Tongue (tissue), 2 donors: Measurements from ENCODE around the gene FOXP1. TPM values are rescaled to one million over a fixed set of nuclear protein-coding genes. Genes with fewer than 3 reads are reported as not detected.
"Not testable (repeated sequence)": the region's sequence is repeated elsewhere in the genome, so short reads cannot be mapped to it uniquely, and the experiment has no call there.

ENCODE experiments used
- DNase-seq: peaks from one replicate; pipeline ENCODE4 v3.0.0-alpha.2; 2015
- total RNA-seq: library from RNA; depleted of rRNA; stranded (reverse); fragments of >200 nt; gene quantifications from one replicate; pipeline ENCODE4 v1.2.3, GENCODE V29; 2014

The FOXP1 gene
- total RNA-seq, 1 donor from 2014 or later: 66.4 TPM

DNA sequence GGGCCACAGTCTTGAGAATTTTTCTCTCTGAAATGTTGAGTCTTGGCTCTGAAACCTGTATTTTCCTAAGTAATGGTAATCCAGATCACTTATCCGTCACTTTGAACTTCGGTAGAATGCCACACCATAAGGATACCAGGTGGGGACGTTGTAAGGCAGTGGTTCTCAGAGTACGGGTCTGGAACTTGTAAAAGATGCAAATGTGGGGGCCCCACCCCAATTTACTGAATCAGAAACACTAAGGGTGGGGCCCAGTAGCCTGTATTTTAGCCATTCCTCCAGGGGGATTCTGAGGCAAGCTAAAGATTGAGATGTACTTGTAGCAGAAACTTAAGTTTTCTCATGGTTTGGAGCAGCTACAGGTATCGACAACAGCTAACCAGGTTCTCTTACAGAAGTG lies 555.3 kb downstream of the FOXP1 start:
- no peak for DNase-seq

DNA sequence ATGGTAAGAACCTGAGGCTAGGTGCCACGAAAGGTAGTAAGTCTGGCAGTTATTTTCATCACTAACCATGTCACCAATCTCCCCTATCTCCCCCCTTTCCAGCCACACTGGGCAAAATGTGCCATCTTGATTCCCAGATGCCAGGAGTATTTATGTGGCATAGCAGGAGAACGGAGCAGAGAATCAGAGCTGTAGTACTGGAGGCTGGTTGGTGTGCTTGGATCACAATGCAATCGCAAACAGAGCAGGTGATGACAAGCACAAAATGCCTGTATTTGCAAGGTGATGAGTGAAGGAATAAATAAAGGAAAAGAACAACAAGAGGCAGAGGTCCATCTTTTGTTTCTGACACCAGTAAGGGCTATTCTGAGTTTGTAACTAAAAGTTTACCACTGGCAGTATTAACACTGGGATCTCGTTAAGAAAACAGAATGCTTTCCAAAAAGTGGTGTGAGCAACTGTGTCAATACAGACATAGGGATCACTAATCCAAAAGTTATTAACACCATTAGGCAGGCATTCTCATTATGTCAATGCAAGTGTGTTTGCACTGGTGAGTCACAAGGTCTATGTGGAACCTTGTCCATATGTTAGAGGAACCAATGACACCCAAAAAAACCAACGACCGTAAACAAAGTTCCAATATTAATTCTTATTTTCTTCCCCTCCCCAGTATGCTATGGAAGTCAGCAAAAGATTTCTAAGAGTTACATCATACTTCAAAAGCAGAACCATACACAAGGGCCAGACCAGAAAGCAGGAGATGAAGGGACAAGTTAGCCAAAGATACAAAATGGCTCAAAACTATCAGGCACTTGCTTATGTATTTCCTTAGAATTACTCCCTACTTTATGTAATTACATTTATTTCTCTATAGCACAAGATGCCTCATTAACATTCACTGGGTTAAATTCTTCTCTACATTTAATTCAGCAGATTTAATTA lies 556.6 kb downstream of the FOXP1 start:
- DNase-seq: no peak

DNA sequence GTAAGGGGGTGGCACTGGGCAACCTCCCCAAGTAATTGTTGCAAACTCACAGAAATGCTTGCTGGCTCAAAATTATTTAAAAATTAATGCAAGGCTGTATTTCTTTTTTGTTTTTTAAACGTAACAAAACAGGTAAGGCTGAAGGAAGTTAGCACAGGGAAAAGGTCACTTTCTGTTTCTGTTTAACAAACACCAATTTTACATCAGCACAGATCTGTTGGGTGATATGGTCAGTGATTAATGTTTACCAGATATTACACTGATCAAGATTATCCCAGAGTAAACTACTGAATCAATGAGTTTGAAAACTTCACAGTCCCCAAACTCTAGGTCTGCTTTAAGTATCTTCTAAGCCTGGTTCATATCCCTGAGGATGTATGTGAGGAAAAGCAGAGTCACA lies 558.0 kb downstream of the FOXP1 start:
- no peak for DNase-seq

DNA sequence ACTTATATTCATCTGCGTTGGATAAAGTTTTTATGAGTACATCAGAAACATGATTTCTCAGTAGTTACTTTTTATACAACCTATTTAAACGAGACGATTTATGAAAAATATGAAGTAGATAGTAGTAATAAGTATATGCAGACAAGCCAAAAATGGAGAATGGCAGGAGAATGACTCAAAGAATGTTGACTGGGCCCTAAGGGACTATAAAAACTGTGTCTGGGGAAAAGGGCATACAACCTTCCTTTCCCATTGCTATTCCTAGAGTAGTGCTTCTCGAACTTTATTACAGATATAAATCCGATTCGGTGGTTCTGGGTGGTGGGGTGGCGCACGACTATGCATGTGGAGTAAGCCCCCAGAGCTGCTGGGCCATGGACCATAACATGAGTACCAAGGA lies 558.5 kb downstream of the FOXP1 start:
- DNase-seq: no peak

DNA sequence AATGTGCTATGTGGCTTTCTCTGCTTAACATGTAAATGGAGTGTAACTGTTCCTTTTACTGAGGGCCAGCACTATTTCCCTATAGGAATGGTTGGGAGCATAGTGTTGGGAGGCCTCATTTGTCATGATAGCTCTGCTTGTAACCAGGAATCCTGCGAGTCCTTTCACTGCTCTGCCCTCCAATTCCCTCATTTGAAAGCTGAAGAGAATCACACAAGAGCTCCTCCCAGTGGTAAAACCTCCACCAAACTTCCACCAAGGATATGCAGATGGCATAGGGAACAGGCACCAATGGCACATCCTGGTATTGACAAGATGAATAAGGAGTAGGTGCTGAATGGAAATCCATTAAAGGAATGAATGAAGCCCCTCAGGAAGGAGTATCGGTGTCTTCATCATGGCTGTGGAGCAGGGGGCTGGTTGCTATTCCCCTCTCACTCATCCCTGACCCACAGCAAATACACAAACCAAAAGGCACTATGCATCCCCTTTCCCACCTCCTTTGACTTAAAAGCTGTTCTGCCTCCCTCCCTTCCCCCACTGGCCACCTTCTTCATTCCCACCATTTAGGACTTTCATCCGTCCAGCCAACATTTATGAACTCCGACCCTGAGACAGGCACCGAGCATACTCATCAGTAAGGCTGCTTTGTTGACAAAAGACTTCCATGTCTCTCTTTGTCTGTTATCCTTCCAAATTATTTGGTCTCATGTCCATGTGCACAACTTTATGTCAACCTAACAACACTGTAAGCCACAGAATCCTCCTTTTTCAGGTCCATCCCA lies 560.8 kb downstream of the FOXP1 start:
- DNase-seq: no peak

DNA sequence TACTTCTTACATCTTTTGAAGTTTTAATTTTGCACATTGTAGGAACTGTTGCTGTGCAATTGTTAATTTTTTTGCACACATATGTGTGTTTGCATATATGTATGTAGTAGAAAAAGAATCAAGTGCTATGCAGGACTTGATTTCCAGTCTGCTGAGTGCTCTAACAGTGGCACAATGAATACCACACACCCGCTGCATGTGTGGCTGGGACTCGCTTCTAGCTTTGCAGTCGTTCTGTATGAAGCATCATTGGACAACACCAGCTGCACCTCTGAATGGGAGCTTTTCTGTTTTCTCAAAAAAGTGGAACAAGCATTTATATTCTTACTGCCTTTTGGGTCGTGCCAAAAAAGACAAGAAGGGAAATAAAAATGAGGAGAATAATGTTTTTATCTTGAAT lies 564.7 kb downstream of the FOXP1 start:
- DNase-seq: no peak

DNA sequence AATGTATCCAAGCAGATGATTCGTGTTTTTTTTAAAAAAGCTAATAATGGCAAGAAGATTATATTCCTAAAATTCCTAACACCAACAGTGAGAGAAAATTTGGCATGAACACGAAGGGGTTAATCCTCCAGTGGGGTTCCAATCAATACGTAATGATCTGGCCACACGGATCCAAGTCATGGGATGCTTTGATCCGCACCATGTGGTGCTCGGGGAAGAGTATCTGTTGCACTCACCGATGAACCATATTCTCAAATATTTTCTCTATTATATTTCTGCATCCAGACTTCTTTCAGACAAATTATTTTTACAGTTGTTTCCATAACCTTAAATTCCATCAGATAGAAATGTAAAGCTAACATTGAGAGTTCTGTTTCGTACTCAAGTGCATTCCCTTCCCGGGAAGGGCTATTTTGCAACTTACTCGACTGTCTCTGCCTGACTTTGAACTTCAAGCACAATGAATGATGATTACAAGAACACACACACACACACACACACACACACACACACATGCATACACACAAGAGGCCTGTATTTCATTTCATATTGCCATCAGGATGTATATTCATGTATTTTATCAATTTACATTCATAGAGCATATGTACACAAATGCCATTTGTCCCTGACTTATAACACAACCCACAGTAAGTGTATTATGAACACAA lies 567.2 kb downstream of the FOXP1 start:
- DNase-seq: no peak

DNA sequence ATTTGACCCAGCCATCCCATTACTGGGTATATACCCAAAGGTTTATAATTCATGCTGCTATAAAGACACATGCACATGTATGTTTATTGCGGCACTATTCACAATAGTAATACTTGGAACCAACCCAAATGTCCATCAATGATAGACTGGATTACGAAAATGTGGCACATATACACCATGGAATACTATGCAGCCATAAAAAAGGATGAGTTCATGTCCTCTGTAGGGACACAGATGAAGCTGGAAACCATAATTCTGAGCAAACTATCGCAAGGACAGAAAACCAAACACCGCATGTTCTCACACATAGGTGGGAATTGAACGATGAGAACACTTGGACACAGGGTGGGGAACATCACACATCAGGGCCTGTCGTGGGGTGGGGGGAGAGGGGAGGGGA lies 568.9 kb downstream of the FOXP1 start:
- not testable (repeated sequence) for DNase-seq

DNA sequence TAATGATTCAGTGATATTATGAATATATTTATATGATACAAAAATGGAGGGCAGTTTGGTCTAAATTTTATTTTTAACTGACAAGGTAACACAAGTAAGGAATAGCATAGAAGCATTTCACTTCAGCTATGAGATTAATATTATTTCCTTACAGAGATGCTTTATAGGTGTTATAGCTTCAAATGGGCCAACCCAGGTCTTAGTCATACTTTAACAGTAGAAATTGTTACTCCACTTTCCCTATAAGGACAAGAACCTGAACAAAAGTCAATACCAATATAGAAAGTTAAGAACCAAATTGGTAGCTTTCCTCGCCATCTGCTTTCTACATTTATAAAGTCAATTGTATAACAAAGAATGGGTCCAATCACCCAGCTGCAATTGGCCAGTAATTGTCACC lies 570.6 kb downstream of the FOXP1 start:
- DNase-seq: no peak

DNA sequence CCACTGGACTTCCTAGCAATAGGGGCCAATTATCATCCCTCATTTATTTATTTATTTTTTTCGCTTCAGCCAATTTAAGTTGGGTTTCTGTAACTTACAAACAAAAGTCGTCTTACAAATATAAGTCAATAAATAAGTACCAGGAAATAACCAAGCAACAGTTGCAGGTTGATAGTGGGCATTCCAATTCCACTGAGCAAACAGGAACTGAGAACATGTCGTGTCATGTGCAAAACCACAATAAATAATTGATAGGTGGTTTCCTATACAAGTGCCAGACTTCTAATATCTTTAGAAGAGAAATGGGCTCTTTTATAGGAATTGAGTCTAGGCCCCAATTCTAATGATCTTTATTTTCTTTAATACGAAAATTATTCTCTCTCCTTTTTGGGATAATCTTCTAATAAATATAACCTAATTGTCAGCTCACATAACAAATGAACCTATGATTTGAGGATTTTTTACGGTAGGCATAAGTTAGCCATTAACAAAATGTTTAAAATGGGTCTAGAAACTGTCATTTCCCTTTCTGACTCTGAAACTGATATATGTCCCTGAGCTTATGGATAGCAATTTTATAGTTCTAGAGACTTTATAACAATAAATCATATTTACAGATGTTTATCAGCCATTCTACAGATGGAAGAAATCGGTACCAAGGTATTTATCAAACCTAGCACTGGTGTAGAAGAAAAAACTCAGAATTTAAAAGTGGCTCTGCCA lies 571.8 kb downstream of the FOXP1 start:
- DNase-seq: no peak

DNA sequence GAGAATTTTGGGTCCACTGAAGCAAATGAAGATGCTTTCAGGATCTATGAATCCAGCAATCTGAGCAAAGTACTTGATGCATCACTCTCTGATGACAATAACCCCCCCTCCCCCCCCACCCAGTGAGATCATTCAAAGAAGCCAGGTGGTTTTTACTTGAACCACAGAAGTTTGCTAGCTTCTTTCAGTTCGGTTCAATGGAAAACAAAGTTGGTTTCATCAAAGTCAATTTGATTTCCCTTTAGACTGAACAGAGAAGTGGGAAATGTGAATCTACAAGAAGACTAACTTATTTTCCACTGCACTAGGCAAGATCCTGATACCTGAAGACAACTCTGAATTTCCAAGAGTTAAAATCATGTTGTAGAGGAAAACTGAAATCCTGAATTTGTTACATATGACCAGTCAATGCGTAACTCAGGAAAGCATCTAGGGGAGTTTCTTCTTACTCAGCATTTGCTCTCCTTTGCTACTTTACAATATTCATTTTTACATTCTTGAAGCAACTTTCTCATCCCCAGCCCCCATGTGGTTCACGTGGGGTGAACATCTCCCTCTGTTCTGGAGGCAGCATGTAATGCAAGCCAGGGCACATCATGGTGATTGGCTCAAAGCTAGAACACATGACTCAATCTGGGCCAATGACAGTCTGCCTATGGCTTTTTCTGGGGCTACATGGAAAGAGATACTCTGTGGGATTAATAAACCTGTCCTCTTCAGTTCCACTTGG lies 572.6 kb downstream of the FOXP1 start:
- DNase-seq: no peak

DNA sequence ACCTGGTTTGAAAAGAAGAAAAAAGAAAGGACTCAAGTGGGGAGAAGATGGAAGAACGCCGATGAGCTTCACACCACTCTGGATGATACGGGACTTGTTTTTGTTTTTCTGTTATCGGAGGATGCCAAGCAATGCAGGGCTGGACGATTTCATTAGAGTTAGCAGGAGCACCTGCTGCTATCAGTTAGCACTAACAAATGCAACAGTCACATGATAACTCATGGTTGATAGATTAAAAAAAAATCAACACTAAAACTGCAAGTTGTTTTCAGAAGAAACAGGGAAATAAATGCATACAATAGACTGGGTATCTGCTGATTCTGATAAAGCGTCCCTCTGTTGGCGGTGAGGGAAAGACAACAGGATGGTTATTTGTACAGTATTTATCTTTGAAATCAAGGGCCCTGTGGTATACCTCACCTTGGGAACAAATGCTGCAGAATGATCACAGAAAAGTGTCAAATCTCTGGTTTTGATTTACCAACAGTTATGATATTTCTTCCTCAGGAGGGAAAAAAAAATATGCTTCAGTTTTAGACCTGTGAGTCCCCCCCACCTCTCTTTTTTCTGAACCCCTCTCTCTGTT lies 575.1 kb downstream of the FOXP1 start:
- DNase-seq: peak; percentile 80

DNA sequence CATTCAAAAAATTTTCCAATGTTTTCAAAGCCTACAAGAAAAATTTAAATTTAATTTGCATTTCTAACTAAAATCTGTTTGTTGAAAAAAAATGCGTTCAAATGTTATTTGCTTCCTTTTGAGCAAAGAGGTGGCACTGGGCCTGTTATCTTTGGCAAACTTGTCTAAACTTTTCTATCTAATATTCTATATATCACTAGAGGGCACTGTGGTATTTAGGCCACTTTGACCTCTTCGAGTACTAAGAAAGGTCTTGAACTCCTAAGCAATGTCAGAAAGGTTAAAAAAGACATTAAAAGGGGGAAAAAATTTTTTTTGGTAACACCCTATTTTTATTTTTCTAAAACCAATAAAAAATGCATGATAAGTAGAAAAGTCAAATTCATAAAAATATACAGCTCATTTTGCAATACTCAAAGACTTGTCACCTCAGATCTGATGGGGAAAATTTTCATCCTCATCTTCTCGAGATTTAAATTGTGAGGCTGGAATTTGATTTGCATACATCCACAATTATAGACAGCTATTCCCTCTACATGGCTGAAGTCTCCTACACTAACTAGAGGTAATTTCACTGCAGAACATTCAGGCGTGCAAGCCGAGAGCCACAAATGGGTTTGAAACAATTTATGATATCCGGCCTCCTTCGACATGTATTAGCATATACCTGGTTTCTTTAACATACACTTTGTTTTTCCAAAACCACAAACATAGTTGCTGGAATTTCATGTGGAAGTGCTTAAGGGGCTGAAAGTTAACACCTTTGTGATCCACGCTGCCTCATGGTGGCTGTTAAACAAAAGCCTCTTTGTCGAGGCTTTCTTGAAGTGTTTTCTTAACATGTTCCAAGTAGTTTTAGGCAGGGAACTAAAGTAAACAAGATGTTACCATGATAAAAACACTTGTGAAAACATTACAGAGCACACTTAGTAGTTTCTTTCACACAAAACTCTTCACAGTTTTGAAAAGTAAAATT lies 576.4 kb downstream of the FOXP1 start:
- DNase-seq: peak; percentile 59

DNA sequence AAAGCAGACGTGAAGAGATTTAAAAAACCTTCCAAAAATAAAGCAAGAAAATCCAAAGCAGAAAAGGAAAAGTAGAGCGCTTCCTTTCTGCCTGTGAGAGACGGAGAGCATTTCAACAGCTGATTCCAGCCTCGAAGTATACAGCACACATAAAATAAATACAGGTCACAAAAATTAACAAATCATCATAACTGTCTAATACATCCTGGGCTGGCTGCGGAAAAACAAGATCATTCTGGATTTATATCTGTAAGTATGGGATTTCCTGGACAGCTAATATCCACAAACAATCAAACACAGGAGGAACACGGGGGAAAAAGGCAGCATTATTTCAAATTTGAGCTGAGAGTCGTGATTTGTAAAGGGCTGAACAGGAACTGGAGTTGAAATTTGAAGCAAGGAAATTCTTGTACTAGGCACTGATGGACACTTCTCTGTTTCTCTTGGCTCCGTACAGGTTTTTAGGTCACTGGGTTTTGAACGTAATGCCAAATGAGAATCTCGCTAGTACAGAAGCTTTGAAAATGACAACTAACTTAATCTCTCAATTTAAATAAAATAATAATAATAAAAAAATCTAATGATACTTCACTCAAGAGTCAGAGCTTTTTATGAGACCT lies 577.7 kb downstream of the FOXP1 start:
- DNase-seq: peak; percentile 26

DNA sequence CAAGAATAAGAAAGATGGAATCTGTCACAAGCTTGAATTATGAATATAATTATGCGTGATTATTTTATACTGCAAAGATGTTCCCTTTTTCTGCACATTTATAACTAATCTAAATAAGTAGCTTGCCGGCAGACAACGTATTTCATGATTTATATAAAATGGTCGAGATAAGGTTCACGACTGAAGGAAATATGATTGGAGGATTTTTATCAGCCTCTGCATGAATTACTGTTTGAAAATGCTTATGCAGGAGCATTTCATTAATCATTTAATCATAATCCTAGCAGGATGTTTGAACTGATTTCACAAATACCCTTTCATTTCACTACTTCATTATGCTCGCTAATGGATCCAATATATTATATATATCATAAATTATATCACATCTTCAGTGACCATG lies 580.0 kb downstream of the FOXP1 start:
- no peak for DNase-seq

DNA sequence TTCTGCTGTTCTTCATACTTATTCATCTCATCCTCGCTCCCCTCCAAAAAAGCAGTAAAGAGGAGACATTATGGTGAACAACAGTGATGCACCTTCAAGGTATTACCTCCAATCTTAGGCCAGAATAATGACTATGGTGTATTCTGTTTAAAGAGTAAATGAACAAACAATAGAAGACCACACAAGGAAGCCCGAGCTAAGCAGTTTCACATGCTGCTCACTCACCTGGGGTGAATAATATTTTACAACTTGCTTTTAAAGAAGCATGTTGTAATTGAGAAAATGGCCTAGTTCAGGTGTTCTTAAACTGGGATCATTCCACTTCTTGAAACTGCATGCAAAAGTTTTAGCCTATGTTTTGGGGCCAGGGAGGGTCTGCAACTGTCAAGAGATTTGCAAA lies 581.2 kb downstream of the FOXP1 start:
- no peak for DNase-seq

DNA sequence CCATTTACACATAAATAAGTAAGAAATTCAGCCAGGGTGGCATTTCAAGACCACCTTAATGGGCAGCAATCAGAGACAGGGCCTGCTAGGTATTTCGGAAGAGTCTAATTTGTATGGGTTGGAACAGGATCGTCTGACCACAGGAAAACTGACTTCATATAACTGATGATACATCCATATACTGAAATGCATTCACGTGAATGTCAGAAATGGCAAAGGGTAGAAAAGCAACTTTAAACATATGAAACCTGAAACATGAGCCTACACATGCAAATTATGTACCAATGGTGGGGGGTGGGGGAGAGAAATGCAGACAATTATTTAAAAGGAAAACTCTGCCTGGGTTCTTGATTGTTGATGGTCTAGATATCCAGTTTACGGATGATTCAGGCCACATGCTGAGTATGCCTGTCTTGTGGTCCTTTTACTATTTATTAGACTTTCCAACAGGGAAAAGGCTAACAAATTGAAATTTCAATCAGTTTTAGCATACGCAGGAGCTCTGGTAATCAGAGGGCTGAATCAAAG lies 582.2 kb downstream of the FOXP1 start:
- no peak for DNase-seq

DNA sequence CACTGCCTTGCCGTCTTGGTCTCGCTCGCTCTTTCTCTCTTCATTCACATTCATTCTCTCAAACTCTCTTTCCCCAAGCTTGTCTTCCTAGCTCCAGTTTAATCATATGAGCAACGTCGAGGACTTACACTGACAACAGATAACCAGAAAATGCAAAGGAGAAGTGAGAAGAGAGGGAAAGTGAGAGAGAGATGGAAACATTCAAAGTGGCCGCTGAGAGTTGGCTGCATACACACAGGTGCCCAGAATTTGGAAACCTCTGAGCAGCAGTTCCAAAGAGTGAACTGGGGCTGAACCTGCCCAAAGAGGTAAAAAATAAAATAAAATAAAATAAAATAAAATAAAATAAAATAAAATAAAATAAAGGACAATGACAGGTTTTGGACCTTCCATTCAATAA lies 583.0 kb downstream of the FOXP1 start:
- no peak for DNase-seq

DNA sequence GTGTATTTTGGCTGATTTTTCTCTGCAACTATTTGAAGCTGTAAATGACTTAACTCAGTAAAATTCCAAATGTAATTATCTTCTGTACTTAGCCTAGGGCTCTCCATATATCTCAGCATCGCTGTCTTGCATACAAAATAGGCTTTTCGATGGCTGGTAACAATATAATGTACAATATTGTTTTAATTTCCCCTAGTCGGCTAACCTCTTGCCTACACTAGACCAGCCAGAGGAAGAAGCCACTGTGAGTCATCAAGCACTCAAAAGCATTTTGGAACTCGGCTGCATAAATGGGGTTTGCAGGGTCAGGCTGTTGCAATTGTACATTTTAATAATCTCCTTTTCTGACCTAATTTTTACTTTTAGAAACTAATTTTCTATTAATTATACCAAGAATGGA lies 583.8 kb downstream of the FOXP1 start:
- no peak for DNase-seq
